GM11168 (cell line): ENCODE data around the gene DCTN2.
"Not testable (repeated sequence)": the region's sequence is repeated elsewhere in the genome, so short reads cannot be mapped to it uniquely, and the experiment has no call there.

Experiments used
- in situ Hi-C: fragments of 300-500 bp; cut with MboI; formaldehyde crosslinking; loops from one replicate; pipeline ENCODE4 v1.12.0; 2022; ENCODE audit warnings: low sequenced_read_pairs; ENCODE audit not compliant: unreplicated experiment

DCTN2 gene

DNA sequence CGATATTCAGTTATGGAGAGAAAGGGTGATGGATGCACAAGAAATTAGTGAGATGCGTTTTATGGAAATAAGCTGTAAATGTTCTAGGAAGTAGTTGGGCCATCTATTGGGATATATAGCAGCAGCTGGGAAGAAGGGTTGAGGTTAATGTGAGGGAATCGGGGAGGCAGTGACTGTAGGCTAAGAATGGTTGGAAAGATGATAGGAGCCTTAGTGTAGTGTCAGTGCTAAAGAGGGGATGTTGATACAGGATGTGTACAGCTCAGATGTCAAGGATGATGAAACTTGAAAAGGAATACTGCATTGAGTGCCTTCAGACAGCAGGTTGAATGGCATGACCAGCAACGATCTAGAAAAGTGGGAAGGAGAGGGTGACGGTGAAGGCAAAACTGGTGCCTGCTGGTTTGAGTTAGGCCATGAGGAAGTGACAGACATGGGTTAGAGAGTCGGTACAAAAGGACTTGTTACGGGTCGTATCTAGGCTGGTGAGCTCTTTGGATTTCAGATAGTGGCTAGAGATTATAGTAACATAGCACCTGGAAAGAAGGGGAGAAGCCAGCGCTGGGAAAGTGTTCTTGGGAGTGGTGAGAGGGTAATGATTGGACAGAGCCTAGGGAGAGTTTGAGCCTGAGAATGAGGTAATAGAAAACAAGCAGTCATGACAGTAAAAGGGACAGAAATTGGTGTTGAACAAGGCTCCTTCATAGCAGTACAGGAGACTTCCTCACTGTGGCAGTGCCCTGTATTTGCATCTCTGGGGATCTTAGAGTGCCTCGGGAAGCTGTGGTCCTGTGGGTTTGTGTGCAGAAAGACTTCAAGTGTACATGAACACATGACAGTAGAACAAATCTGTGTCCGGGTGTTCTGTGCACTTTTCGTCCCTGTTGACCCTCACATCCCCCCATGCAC, 49.5 kb downstream of the DCTN2 start:
- in situ Hi-C loops, result no loop called here

DNA sequence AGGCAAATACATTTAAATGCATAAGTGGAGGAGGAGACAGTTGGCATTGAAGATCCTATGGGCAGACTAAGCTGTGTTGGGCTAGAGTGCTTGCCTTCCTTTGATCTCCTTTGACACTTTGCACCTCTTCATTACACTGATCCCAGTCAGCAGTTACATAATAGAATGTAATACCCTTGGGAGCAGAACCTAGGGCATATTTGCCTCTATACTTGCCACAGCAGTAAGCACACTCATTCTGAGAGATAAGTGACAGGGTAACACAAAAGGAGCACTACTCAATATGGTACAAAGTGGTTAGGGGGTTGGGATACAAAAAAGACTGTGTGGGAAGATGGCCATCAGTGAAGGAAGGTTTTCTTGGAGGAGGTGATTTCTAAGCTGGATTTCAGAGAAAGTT, 50.2 kb downstream of the DCTN2 start:
- in situ Hi-C loops, result no loop called here

DNA sequence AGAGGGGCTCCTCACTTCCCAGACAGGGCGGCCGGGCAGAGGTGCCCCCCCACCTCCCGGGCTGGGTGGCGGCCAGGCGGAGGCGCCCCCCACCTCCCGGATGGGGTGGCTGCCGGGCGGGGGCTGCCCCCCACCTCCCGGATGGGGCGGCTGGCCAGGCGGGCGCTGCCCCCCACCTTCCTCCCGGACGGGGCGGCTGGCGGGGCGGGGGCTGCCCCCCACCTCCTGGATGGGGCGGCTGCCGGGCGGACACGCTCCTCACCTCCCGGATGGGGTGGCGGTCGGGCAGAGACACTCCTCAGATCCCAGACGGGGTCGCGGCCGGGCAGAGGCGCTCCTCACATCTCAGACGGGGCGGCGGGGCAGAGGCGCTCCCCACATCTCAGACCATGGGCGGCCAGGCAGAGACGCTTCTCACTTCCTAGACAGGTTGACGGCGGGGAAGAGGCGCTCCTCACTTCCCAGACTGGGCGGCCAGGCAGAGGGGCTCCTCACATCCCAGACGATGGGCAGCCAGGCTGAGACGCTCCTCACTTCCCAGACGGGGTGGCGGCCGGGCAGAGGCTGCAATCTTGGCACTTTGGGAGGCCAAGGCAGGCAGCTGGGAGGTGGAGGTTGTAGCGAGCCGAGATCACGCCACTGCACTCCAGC, 51.8 kb downstream of the DCTN2 start:
- in situ Hi-C loops, result not testable (repeated sequence)

DNA sequence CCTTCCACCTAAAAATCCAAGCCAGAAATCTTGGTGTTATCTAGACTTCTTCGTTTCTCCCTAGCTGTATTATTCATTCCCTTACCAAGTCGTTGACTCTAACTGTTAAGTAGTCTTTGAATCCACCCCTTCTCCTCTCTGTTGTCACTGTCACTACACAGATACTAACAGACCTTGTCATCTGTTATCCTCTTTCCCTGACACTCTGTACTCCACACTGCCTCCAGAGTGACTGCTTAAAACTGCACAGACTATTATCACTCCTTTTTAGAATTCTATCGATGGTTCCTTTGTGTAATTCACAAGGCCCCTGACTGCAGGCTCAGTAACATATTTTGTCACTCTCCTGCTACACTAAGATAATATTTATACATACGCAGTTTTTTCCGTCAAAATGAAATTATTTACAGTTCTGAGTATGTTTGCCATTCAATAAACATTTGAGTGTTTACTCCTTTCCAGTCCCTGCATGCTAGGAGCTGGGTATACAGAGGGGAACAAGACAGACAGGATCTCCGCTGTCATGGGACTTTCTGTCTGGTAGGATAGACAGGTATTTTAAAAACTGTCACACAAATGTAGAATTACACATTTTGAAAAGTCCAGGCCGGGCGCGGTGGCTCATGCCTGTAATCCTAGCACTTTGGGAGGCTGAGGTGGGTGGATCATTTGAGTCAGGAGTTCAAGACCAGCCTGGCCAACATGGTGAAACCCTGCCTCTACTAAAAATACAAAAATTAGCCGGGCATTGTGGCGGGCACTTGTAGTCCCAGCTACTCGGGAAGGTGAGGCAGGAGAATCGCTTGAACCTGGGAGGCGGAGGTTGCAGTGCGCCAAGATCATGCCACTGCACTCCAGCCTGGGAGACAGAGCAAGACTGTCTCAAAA, 55.4 kb downstream of the DCTN2 start:
- in situ Hi-C loops, result no loop called here

DNA sequence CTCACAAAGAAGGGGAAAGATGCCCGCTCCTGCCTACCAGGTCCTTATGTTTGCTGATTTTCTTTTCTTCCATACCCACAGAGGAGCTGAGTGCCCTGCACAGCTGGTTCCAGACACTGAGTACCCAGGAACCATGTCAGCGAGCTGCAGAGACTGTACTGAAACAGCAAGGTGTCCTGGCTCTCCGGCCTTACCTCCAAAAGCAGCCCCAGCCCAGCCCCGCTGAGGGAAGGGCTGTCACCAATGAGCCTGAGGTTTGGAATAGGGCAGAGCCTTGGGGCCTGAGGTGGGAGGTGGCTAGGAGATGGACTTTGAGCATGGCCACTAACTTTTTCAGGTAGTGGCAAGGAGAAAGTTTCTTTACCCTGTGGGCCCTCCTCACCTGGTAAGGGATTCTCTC, 56.9 kb downstream of the DCTN2 start:
- in situ Hi-C loops, result no loop called here

DNA sequence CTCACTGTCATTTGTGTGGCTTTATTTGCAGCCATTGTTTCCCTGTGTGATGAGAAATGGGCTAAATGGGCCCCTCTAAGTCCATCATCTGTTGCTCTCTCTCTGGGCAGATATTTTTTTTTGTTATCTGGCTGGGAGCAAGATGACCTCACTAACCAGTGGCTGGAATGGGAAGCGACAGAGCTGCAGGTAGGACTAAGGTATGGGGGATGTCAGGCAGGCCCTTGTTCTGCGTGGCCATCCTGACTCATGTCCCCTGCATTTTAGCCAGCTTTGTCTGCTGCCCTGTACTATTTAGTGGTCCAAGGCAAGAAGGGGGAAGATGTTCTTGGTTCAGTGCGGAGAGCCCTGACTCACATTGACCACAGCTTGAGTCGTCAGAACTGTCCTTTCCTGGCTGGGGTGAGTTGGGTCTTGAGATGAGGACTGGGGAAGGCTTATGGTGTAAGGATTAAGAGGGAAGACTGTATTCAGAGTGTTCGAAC, 57.8 kb downstream of the DCTN2 start:
- in situ Hi-C loops, result no loop called here

DNA sequence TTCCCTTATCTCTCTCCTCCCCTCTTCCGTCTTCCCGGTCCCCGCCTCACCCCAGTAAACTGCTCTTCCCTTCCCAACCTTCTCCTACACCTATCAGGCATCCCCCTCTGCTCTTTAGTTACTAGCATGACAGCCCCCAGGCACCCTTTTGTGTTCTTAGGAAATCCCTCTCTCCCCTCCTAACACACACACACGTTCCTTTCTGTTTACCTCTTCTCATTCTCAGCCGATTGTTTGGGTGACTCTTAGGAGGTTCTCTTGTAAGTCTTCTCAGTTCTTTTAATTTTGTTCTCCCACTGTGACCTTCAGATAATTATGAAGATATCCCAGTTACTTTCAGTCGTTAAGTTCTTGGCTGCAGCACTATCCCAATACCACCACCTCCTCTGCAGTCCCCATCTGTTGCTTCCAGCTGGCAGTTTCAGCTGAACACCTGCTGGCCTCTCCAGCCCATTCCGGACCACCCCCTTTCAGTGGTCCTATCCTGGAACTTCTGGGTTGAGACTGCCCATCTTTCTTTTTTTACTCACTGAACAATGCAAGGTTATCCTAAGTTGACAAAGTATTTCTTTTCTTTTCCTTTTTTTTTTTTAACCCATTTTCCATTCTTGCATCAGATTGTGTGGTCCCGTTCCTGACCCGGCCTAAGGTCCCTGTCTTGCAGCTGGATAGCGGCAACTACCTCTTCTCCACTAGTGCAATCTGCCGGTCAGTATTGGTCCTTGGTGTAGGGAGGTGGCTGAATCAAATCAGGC, 58.4 kb downstream of the DCTN2 start:
- in situ Hi-C loops, result no loop called here

DNA sequence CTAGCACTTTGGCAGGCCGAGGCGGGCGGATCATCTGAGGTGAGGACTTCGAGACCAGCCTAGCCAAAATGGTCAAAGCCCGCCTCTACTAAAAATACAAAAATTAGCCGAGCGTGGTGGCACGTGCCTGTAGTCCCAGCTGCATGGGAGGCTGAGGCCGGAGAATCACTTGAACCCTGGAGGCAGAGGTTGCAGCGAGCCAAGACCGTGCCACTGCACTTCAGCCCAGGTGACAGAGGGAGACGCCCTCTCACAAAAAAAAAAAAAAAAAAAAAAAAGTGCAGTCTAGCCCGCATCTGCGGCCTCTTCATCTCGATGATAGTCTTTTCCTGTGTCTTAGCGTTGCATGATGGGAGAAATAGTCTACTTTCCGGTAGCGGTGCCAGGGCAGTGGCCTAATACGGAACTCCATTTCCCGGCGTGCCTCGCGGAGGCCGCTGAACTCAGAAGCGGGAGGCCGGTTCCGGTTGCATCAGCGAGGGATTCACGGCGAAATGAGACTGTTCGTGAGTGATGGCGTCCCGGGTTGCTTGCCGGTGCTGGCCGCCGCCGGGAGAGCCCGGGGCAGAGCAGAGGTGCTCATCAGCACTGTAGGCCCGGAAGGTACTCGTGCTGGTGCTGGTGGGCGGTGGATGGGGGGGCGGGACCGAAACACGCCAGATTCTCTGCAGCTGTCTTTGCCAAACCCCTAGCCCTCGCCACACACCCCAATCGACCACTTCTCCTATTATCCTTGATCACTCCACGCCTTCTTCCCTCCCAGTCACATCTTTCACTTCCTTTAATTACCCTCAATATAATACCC, 59.2 kb downstream of the DCTN2 start, which contains the start of gene MARS1:
TSS of gene MARS1 (plus strand) at position 472 of the 805 bp plus-strand sequence. CDS start at position 495, 23 bp downstream.
- in situ Hi-C loops, result no loop called here

DNA sequence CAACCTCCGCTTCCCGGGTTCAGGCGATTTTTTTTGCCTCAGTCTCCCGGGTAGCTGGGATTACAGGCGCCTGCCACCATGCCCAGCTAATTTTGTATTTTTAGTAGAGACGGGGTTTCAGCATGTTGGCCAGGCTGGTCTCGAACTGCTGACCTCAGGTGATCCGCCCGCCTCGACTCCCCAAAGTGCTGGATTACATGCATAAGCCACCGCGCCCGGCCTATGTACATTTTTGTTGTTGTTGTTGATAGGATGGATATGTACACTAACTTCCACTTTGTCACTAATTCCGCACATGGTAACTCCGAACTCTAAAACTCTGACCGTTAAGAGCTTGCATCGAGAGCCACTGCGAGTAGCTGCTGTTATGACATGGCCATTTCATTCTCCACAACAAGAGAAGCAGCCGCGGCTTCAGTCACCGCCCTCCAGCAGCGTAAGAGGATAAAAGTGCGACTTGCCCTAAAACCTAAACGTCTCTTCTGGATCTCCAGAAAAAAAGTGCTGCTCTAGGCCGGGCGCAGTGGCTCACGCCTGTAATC, 59.9 kb downstream of the DCTN2 start:
- in situ Hi-C loops, result no loop called here

DNA sequence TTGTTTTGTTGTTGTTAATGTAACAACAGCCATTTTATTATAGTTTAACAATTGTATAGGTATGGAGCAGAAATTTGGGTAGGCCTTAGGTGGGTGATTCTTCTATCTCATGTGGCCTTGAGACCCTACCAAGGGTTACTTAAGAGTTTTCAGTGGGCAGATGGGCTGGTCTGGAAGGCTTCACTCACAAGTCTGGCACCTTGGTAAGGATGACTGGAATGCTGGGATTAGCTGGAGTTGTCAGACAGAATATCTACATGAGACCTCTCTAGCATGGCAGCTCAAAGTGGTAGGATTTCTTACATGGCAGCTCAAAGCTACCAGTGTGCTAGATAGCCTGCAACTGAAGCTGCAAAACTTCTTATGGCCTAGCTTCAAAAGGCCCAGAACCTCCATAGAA, 61.3 kb downstream of the DCTN2 start:
- in situ Hi-C loops, result no loop called here

DNA sequence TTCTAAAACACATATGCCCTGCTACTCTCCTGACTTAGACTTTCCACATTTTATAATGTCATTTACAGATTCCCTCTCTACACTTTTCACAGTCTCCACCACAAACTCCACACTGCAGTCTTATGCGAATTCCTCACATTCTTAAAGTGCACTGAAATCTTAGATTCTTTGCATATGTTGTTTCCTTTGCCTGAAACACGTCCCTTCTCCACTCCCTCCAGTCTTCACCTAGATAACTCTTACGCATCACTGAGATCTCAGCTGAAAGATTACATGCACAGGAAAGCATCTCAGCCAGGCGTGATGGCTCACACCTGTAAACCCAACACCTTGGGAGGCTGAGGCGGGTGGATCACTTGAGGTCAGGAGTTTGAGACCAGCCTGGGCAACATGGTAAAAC, 63.5 kb downstream of the DCTN2 start:
- in situ Hi-C loops, result no loop called here

DNA sequence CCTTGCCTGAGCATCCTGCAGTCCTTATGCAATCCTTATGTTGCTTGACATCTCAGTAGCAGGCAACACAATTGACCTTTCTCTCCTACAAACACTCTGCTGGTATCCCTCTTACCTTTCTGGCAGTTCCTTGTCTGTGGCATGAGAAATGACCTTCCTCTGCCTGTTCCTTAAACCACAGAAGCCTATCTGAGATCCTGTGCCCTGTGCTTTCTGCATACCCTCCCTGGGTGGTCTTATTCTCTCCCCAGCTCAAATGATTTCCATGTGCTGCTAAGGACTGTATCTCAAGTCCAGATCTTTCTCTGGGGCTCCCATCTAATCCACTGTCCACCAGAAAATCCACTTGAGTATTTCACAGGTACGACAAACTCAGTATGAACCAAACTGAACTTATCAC, 65.3 kb downstream of the DCTN2 start:
- in situ Hi-C loops, result no loop called here
